ENCODE measurements around the gene EXOC3. TPM values are rescaled to one million over a fixed set of nuclear protein-coding genes. Genes with fewer than 3 reads are reported as not detected.

EXOC3 gene
- total RNA-seq, 2 donors from 2014 or later: 38.6 to 53.7 TPM

GRCh38 chr5:491119-491855 is 48.3 kb downstream of the EXOC3 start:
- no peak overlapping the region for H3K4me3 ChIP-seq (ENCODE audit: low read length)
- Mint-ChIP-seq H3K27ac (no peak overlapping the region), H3K9me3 (no peaks in the 10 kb centered on the region), H3K27me3 (ENCODE audit: insufficient read depth) (peaks cover 18% of the 10 kb centered on the region), H3K4me3 (no peak overlapping the region), H3K4me1 (no peaks in the 10 kb centered on the region), H3K36me3 (ENCODE audit: low read depth) (no peaks in the 10 kb centered on the region)
- H3K4me1 ChIP-seq (ENCODE audit: control insufficient read depth, insufficient read depth, low read length): no peaks in the 10 kb centered on the region
- WGBS, 2 experiments (ENCODE audit: insufficient coverage in 1 of 2, insufficient read length in 1 of 2): 90 to 93% methylated on average over 24 to 52 of the region's 52 CpGs
- no peak overlapping the region for H3K9ac ChIP-seq (ENCODE audit: extremely low read depth, low read length, poor library complexity, severe bottlenecking)
- H3K36me3 ChIP-seq (ENCODE audit: control insufficient read depth, insufficient read depth, low read length): no peaks in the 10 kb centered on the region
- TF ChIP-seq CTCF (conservative IDR thresholded peaks at IDR 0.05): no peak
- no peaks in the 10 kb centered on the region for H3K9me3 ChIP-seq (ENCODE audit: control insufficient read depth, low read length)
- H3K27me3 ChIP-seq (ENCODE audit: control insufficient read depth, insufficient read depth, low read length, poor library complexity, severe bottlenecking): peaks cover 13% of the 10 kb centered on the region
- no peak overlapping the region for H3K27ac ChIP-seq (ENCODE audit: low read depth, low read length)
- no peak for DNase-seq

DNA sequence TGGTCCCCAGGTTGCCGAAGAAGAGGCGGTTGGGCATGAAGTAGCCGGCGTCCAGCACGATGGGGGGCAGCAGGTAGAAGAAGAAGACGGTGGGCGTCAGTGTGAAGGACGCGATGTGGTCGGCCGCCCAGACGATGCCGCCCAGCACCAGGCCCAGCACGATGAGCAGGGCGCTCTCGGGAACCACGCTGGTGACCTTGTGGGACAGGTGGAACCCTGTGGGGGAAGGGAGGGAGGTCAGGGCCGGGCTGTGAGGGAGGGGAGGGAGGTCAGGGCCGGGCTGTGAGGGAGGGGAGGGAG is 48.8 kb downstream of the EXOC3 start:
- no peak for TF ChIP-seq CTCF (conservative IDR thresholded peaks at IDR 0.05)
- Histone ChIP-seq H3K27ac (ENCODE audit: low read depth, low read length) (no peak overlapping the region), H3K27me3 (ENCODE audit: control insufficient read depth, insufficient read depth, low read length, poor library complexity, severe bottlenecking) (peaks cover 18% of the 10 kb centered on the region), H3K4me1 (ENCODE audit: control insufficient read depth, insufficient read depth, low read length) (no peaks in the 10 kb centered on the region), H3K36me3 (ENCODE audit: control insufficient read depth, insufficient read depth, low read length) (no peaks in the 10 kb centered on the region), H3K9ac (ENCODE audit: extremely low read depth, low read length, poor library complexity, severe bottlenecking) (no peak overlapping the region), H3K9me3 (ENCODE audit: control insufficient read depth, low read length) (no peaks in the 10 kb centered on the region), H3K4me3 (ENCODE audit: low read length) (no peak overlapping the region)
- H3K4me1 Mint-ChIP-seq: no peaks in the 10 kb centered on the region
- H3K4me3 Mint-ChIP-seq: no peak overlapping the region
- H3K9me3 Mint-ChIP-seq: no peaks in the 10 kb centered on the region
- 92 to 100% methylated on average over 2 to 18 of the region's 19 CpGs for WGBS, 2 experiments (ENCODE audit: insufficient coverage in 1 of 2, insufficient read length in 1 of 2)
- DNase-seq: no peak
- peaks cover 21% of the 10 kb centered on the region for H3K27me3 Mint-ChIP-seq (ENCODE audit: insufficient read depth)
- no peaks in the 10 kb centered on the region for H3K36me3 Mint-ChIP-seq (ENCODE audit: low read depth)
- no peak overlapping the region for H3K27ac Mint-ChIP-seq

DNA sequence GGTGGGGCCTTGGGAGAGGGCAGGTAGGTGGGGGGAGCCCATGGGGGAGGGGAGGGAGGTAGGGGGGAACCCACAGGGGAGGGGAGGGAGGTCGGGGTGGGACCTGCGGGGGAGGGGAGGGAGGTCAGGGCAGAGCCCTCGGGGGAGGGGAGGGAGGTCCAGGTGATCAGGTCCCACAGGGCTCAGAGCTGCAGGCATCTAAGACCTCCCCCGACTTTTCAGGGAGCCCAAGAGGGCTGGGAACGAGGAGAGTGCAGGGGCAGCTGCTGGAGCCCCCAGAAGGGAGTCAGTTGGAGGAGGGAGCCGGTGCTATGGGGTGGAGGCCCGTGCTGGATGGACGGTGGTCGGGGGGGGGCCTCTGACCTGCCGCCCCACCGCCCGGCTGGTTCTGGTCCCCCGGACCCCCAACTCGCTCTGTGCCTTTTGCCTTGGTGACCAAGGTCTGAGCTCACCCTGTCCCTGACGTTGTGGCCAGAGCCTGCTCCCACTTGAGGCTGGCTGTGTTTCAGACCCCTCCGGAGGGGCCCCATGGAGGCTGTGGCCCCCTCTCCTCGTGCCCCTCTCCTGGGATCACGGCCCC is 49.4 kb downstream of the EXOC3 start:
- H3K4me1 ChIP-seq (ENCODE audit: control insufficient read depth, insufficient read depth, low read length): no peaks in the 10 kb centered on the region
- DNase-seq: no peak
- Mint-ChIP-seq H3K4me3 (no peak overlapping the region), H3K27me3 (ENCODE audit: insufficient read depth) (peaks cover 24% of the 10 kb centered on the region), H3K27ac (no peak overlapping the region), H3K9me3 (no peaks in the 10 kb centered on the region), H3K4me1 (no peaks in the 10 kb centered on the region), H3K36me3 (ENCODE audit: low read depth) (no peaks in the 10 kb centered on the region)
- H3K9me3 ChIP-seq (ENCODE audit: control insufficient read depth, low read length): no peaks in the 10 kb centered on the region
- WGBS, 2 experiments (ENCODE audit: insufficient coverage in 1 of 2, insufficient read length in 1 of 2): 73 to 87% methylated on average over 5 to 17 of the region's 18 CpGs
- H3K4me3 ChIP-seq (ENCODE audit: low read length): no peak overlapping the region
- peaks cover 24% of the 10 kb centered on the region for H3K27me3 ChIP-seq (ENCODE audit: control insufficient read depth, insufficient read depth, low read length, poor library complexity, severe bottlenecking)
- no peak overlapping the region for H3K27ac ChIP-seq (ENCODE audit: low read depth, low read length)
- no peak for TF ChIP-seq CTCF (conservative IDR thresholded peaks at IDR 0.05)
- no peak overlapping the region for H3K9ac ChIP-seq (ENCODE audit: extremely low read depth, low read length, poor library complexity, severe bottlenecking)
- H3K36me3 ChIP-seq (ENCODE audit: control insufficient read depth, insufficient read depth, low read length): no peaks in the 10 kb centered on the region
